PC-3 (cell line): ENCODE data around the gene ACSL6.

ENCODE experiments used
- CTCF ChIP-seq: fragments of 300-600 bp; sonication (generic); conservative IDR thresholded peaks from 2 replicates; pipeline ENCODE4 v1.5.1; 2017; ENCODE audit warnings: antibody characterized with exemption, low read depth, mild to moderate bottlenecking, low read length
- EZH2 ChIP-seq: fragments of 300-600 bp; sonication (generic); IDR thresholded peaks from one replicate; pipeline ENCODE4 v1.6.1; 2017; ENCODE audit warnings: antibody characterized with exemption, mild to moderate bottlenecking, low read length; ENCODE audit not compliant: unreplicated experiment
- EZH2phosphoT487 ChIP-seq: fragments of 300-600 bp; sonication (generic); IDR thresholded peaks from 2 replicates; pipeline ENCODE4 v1.6.1; 2018; ENCODE audit warnings: mild to moderate bottlenecking, antibody characterized with exemption, low read length, borderline replicate concordance

- TF ChIP-seq CTCF: no peak
- TF ChIP-seq EZH2phosphoT487: no peak
- no peak for TF ChIP-seq EZH2
These were observed 60.8 kb downstream of the ACSL6 start for GRCh38 chr5:131950706-131951105.
